IPS DF 6.9 (cell line): ENCODE results near the gene HACD2.

Experiments used
- DNase-seq: peaks from one replicate; pipeline ENCODE4 v3.0.0-alpha.2; 2013; ENCODE audit warnings: low read depth, low spot score
- H3K27ac ChIP-seq: one replicate; pipeline ENCODE4 v1.5.1; 2013; ENCODE audit warnings: low read length, control low read depth
- H3K27me3 ChIP-seq: 2 replicates; pipeline ENCODE4 v1.6.1; 2013; ENCODE audit warnings: mild to moderate bottlenecking, low read length; ENCODE audit not compliant: control insufficient read depth, insufficient read depth
- H3K36me3 ChIP-seq: 2 replicates; pipeline ENCODE4 v1.6.1; 2013; ENCODE audit warnings: low read length; ENCODE audit not compliant: control insufficient read depth, insufficient read depth
- H3K4me1 ChIP-seq: 2 replicates; pipeline ENCODE4 v1.6.1; 2013; ENCODE audit warnings: low read length; ENCODE audit not compliant: control insufficient read depth, insufficient read depth
- H3K4me3 ChIP-seq: 2 replicates; pipeline ENCODE4 v1.5.1; 2013; ENCODE audit warnings: mild to moderate bottlenecking, low read length
- H3K9me3 ChIP-seq: 2 replicates; pipeline ENCODE4 v1.6.1; 2013; ENCODE audit warnings: low read length, inconsistent platforms; ENCODE audit not compliant: control insufficient read depth, insufficient read depth
- WGBS: extraction: QIAGEN DNeasy Blood & Tissue Kit; methylation state at CpG from one replicate; pipeline ENCODE4 v1.1.7; 2013; ENCODE audit warnings: mixed read lengths, missing lambda C conversion rate; ENCODE audit not compliant: insufficient read length, insufficient coverage; 5-methylcytosine and 5-hydroxymethylcytosine counted together

HACD2 gene

GRCh38 chr3:123511084-123511483, 73.8 kb downstream of the HACD2 start:
- no peak overlapping the region for H3K27ac ChIP-seq
- H3K4me1 ChIP-seq: no peaks in the 10 kb centered on the region
- H3K36me3 ChIP-seq: no peaks in the 10 kb centered on the region
- no peaks in the 10 kb centered on the region for H3K9me3 ChIP-seq
- no peak for DNase-seq
- no peak overlapping the region for H3K4me3 ChIP-seq
- H3K27me3 ChIP-seq: no peaks in the 10 kb centered on the region

- WGBS: no CpG with 5 or more reads among the region's 6 CpGs
- H3K27ac ChIP-seq: no peak overlapping the region
- DNase-seq: no peak
- no peaks in the 10 kb centered on the region for H3K36me3 ChIP-seq
- H3K4me3 ChIP-seq: no peak overlapping the region
- H3K9me3 ChIP-seq: no peaks in the 10 kb centered on the region
- no peaks in the 10 kb centered on the region for H3K4me1 ChIP-seq
- no peaks in the 10 kb centered on the region for H3K27me3 ChIP-seq
These were observed 76.7 kb downstream of the HACD2 start for GRCh38 chr3:123508178-123508577.

- WGBS: no CpG with 5 or more reads among the region's 6 CpGs
- no peak for DNase-seq
- H3K4me3 ChIP-seq: no peak overlapping the region
- no peaks in the 10 kb centered on the region for H3K36me3 ChIP-seq
- no peaks in the 10 kb centered on the region for H3K27me3 ChIP-seq
- no peaks in the 10 kb centered on the region for H3K9me3 ChIP-seq
- H3K27ac ChIP-seq: no peak overlapping the region
- H3K4me1 ChIP-seq: no peaks in the 10 kb centered on the region; the same call in 1 of the 2 replicates
These were observed 79.0 kb downstream of the HACD2 start for GRCh38 chr3:123505820-123506219.

GRCh38 chr3:123503203-123503602, 81.7 kb downstream of the HACD2 start:
- no peaks in the 10 kb centered on the region for H3K9me3 ChIP-seq
- H3K4me3 ChIP-seq: no peak overlapping the region
- no peaks in the 10 kb centered on the region; the same call in 1 of the 2 replicates for H3K36me3 ChIP-seq
- no peak for DNase-seq
- no peak overlapping the region for H3K27ac ChIP-seq
- no peaks in the 10 kb centered on the region for H3K27me3 ChIP-seq
- no peaks in the 10 kb centered on the region; the same call in 1 of the 2 replicates for H3K4me1 ChIP-seq
- WGBS: no CpG with 5 or more reads among the region's 3 CpGs

- Histone ChIP-seq H3K4me3 (no peak overlapping the region), H3K27ac (no peak overlapping the region), H3K27me3 (no peaks in the 10 kb centered on the region), H3K9me3 (no peaks in the 10 kb centered on the region), H3K36me3 (peaks cover 3% of the 10 kb centered on the region; the same call in 1 of the 2 replicates), H3K4me1 (no peaks in the 10 kb centered on the region; the same call in 1 of the 2 replicates)
- DNase-seq: no peak
- no CpG with 5 or more reads among the region's 3 CpGs for WGBS
These were observed 85.5 kb downstream of the HACD2 start for GRCh38 chr3:123499322-123499721.

GRCh38 chr3:123498761-123499160, 86.1 kb downstream of the HACD2 start:
- H3K27ac ChIP-seq: no peak overlapping the region

GRCh38 chr3:123493912-123494311, 90.9 kb downstream of the HACD2 start:
- Histone ChIP-seq H3K27me3 (no peaks in the 10 kb centered on the region), H3K27ac (no peak overlapping the region), H3K36me3 (peaks cover 3% of the 10 kb centered on the region; the same call in 1 of the 2 replicates), H3K4me3 (no peak overlapping the region), H3K4me1 (no peaks in the 10 kb centered on the region), H3K9me3 (no peaks in the 10 kb centered on the region)
- no CpG with 5 or more reads among the region's 4 CpGs for WGBS
- DNase-seq: no peak

More at GRCh38 chr3:123498761-123499160, 86.1 kb downstream of the HACD2 start:
- no peaks in the 10 kb centered on the region for H3K27me3 ChIP-seq
- H3K36me3 ChIP-seq: peaks cover 3% of the 10 kb centered on the region; the same call in 1 of the 2 replicates
- no peak overlapping the region for H3K4me3 ChIP-seq
- no CpG with 5 or more reads among the region's 3 CpGs for WGBS
- no peaks in the 10 kb centered on the region for H3K9me3 ChIP-seq
- DNase-seq: no peak
- H3K4me1 ChIP-seq: no peaks in the 10 kb centered on the region; the same call in 1 of the 2 replicates

GRCh38 chr3:123491966-123492587, 92.8 kb downstream of the HACD2 start:
- no peaks in the 10 kb centered on the region for H3K4me1 ChIP-seq
- no peaks in the 10 kb centered on the region for H3K9me3 ChIP-seq
- WGBS: no CpG with 5 or more reads among the region's 4 CpGs
- no peak for DNase-seq
- no peaks in the 10 kb centered on the region for H3K27me3 ChIP-seq
- no peak overlapping the region for H3K4me3 ChIP-seq
- no peak overlapping the region for H3K27ac ChIP-seq
- H3K36me3 ChIP-seq: 0 out of 2 replicates have a peak, but pooled peaks cover 3% of the 10 kb centered on the region

- peak; percentile 48 for DNase-seq
- no peak overlapping the region for H3K27ac ChIP-seq
- no peaks in the 10 kb centered on the region for H3K36me3 ChIP-seq
- no peak overlapping the region for H3K4me3 ChIP-seq
- H3K27me3 ChIP-seq: no peaks in the 10 kb centered on the region
- H3K4me1 ChIP-seq: no peaks in the 10 kb centered on the region
- WGBS: no CpG with 5 or more reads among the region's 8 CpGs
- H3K9me3 ChIP-seq: no peaks in the 10 kb centered on the region
These were observed 95.4 kb downstream of the HACD2 start for GRCh38 chr3:123489400-123490004.

- Histone ChIP-seq H3K36me3 (no peaks in the 10 kb centered on the region), H3K4me3 (no peak overlapping the region), H3K27ac (no peak overlapping the region), H3K27me3 (no peaks in the 10 kb centered on the region), H3K9me3 (no peaks in the 10 kb centered on the region), H3K4me1 (no peaks in the 10 kb centered on the region)
- no peak for DNase-seq
- WGBS: no CpG with 5 or more reads among the region's 5 CpGs
These were observed 96.1 kb downstream of the HACD2 start for GRCh38 chr3:123488645-123489347.
